Sigmoid colon (tissue), 4 donors: ENCODE measurements around the gene KATNAL1.
"Not testable (repeated sequence)": the region's sequence is repeated elsewhere in the genome, so short reads cannot be mapped to it uniquely, and the experiment has no call there.

Experiments
- EP300 ChIP-seq, 4 donors: sonication (generic); formaldehyde crosslinking; IDR thresholded peaks; one replicate each; pipeline ENCODE4 v1.6.1; 2017; ENCODE audit warnings: antibody characterized with exemption in 4 of 4
- POLR2AphosphoS5 ChIP-seq, 4 donors: sonication (generic); formaldehyde crosslinking; IDR thresholded peaks; one replicate each; pipeline ENCODE4 v1.6.1; 2017; ENCODE audit warnings: antibody characterized with exemption in 4 of 4
- TF ChIP-seq, protein P1 (sequence below), 4 experiments: fragments of 450-650 bp in 3 of 4; fragments of 200-600 bp in 1 of 4; IDR thresholded peaks; one replicate each; pipeline ENCODE4 v1.5.1; 2016 to 2019; ENCODE audit warnings: antibody characterized with exemption in 4 of 4, mild to moderate bottlenecking in 3 of 4, moderate library complexity in 2 of 4

DNA sequence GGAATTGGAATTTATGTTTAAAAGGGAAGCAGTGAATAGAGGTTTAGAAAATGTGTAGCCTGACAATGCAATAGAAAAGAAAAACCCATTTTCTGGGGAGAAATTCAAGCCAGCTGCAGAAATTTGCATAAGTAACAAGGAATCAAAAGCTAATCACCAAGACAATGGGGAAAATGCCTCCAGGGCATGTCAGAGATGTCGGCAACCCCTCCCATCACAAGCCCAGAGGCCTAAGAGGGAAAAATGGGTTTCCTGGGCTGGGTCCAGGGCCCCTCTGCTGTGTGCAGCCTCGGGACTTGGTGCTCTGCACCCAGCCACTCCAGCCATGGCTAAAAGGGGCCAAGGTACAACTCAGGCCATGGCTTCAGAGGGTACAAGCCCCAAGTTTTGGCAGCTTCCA, 21.3 kb downstream of the KATNAL1 start:
- TF ChIP-seq, protein P1, sequence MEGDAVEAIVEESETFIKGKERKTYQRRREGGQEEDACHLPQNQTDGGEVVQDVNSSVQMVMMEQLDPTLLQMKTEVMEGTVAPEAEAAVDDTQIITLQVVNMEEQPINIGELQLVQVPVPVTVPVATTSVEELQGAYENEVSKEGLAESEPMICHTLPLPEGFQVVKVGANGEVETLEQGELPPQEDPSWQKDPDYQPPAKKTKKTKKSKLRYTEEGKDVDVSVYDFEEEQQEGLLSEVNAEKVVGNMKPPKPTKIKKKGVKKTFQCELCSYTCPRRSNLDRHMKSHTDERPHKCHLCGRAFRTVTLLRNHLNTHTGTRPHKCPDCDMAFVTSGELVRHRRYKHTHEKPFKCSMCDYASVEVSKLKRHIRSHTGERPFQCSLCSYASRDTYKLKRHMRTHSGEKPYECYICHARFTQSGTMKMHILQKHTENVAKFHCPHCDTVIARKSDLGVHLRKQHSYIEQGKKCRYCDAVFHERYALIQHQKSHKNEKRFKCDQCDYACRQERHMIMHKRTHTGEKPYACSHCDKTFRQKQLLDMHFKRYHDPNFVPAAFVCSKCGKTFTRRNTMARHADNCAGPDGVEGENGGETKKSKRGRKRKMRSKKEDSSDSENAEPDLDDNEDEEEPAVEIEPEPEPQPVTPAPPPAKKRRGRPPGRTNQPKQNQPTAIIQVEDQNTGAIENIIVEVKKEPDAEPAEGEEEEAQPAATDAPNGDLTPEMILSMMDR (IDR thresholded peaks at IDR 0.05), result not testable (repeated sequence)
- TF ChIP-seq POLR2AphosphoS5, EP300 (IDR thresholded peaks at IDR 0.05): not testable (repeated sequence)
